VCaP (cell line): ENCODE data around the gene STARD3NL.

Source experiments
- H3K27ac ChIP-seq: fragments of 450-650 bp; 2 replicates; pipeline ENCODE4 v1.5.1; 2017
- TF ChIP-seq, protein P1 (sequence below): fragments of 450-650 bp; conservative IDR thresholded peaks from 2 replicates; pipeline ENCODE4 v1.5.1; 2017; ENCODE audit warnings: mild to moderate bottlenecking, moderate library complexity

The STARD3NL gene, protein sequence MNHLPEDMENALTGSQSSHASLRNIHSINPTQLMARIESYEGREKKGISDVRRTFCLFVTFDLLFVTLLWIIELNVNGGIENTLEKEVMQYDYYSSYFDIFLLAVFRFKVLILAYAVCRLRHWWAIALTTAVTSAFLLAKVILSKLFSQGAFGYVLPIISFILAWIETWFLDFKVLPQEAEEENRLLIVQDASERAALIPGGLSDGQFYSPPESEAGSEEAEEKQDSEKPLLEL

DNA sequence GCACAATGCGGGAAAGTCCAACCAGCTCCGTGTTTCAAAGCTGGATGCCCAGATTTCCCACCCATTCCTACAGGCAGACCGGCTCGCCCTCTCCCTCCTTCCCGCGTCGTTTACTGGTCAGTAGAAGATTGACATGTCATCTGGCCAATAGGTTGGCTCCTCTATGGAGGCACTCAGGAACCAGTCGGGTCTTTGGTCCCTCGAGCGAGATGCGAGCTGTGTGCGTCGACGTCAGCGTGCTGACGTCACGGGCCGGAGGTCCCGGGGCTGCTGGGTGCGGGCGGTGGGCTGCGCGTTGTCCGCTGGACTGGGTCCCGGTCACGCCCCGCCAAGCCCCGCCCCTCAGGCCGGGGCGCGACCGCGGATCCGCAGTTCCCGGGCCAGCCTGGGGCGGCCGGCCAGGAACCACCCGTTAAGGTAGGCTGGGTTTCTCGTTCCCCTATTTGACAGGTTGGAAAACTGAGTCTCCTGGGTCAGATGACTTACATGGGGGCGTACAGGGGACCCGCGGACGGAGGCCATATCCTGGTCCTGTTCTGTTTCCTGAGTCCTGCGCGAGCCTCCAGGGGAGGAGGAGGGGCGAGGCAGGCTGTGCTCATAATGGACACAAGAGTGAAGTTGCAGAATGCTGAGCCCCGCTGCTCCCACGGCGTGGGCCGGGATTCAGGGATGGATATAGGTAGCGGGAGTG is at the start of gene STARD3NL:
TSS of gene STARD3NL (plus strand) at position 242 of the 691 bp plus-strand sequence. CDS start 29,260 bp downstream, outside the sequence.
- TF ChIP-seq, protein P1, sequence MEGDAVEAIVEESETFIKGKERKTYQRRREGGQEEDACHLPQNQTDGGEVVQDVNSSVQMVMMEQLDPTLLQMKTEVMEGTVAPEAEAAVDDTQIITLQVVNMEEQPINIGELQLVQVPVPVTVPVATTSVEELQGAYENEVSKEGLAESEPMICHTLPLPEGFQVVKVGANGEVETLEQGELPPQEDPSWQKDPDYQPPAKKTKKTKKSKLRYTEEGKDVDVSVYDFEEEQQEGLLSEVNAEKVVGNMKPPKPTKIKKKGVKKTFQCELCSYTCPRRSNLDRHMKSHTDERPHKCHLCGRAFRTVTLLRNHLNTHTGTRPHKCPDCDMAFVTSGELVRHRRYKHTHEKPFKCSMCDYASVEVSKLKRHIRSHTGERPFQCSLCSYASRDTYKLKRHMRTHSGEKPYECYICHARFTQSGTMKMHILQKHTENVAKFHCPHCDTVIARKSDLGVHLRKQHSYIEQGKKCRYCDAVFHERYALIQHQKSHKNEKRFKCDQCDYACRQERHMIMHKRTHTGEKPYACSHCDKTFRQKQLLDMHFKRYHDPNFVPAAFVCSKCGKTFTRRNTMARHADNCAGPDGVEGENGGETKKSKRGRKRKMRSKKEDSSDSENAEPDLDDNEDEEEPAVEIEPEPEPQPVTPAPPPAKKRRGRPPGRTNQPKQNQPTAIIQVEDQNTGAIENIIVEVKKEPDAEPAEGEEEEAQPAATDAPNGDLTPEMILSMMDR = no peak
- peak within 1 kb of the TSS; percentile 88 for H3K27ac ChIP-seq

DNA sequence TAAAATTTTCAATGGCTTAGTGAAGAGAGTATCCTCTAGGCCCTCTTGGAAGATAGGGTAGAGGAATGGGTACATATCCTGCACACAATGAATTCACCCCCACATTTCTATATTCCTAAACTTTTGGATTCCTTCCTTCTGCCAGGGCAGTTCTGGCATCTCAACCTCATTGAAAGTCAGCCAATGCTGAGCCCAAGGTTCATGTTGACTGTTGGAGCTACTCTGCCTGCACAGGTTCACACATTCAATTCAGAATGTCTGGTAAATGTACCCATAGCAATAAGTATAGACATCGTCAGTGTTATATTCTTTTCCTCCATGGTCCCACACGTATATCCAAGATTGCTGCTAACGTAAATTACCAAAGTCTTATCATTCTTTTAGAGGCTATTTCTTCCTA is 48.9 kb upstream of the STARD3NL start:
- TF ChIP-seq, protein P1 = no peak

DNA sequence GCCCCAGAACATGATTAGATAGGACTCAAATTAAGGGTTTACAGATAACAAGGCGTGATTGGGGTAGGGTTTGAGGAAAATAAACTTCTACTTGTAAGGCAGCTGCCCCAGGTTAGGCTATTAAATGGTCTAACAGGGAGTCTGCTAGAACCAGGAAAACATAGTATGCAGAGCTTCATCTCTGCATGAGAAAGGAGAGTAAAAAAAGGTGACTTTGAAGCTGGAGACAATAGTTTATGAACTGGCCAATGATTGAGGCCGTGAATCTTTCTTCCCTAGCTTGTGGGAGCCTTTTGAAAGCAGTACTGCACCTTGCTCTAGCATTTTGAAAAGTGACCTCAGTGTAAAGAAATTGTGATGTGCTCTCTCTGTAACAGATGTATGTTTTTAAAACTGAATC is 48.5 kb upstream of the STARD3NL start:
- H3K27ac ChIP-seq = no peak overlapping the region
- TF ChIP-seq, protein P1 = no peak

More for the DNA sequence above, 48.9 kb upstream of the STARD3NL start:
- H3K27ac ChIP-seq = no peak overlapping the region

DNA sequence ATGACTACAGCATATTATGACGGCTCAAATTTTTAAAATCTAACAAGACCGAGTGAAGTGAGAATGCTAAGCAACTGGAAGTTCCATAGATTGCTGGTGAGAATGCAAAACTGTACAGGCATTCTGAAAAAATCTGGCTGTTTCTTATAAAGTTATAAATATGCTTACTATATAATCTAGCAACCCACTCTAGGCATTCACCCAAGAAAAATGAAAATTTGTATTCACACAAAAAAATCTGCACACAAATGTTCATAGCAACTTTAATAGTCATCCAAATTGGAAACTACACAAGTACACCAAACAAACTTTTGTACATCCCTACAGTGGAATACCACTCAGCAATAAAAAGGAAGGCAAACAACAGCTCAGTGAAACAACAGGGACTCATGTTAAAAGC is 39.9 kb upstream of the STARD3NL start:
- TF ChIP-seq, protein P1 = no peak
- no peak overlapping the region for H3K27ac ChIP-seq

DNA sequence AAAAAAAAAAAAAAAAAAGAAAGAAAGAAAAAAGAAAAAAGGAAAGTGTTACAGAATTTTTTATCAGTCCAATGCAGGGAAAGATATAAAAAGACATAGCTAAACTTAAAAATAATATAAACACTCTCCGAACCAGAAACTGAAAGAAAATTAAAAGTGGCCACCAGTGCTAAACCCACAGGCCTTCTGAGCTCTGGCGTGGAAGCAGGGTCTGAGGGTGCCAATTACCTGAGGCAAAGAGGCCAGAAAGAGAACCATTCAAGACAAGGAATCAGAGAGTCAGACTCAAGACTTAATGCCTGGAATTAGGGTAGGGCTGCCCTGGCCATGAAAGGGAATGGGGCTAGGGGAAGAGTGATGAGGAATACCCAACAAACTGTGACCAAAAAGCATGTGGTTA is 36.9 kb upstream of the STARD3NL start:
- no peak overlapping the region for H3K27ac ChIP-seq
- TF ChIP-seq, protein P1 = no peak

DNA sequence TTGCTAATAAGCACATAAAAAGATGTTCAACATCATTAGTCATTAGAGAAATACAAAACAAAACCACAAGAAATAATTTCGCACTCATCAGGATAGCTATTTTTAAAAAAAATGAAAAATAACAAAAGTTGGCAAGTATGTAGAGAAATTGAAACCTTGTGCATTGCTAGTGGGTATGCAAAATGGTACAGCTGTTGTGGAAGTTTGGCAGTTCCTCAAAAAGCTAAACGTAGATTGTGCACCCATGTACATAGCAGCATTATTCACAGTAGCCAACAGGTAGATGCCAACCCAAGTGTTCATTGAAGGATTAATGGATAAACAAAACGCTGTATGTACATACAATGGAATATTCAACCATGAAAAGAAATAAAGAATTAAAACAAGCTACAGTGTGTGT is 35.3 kb upstream of the STARD3NL start:
- TF ChIP-seq, protein P1 = no peak
- H3K27ac ChIP-seq = no peak overlapping the region

DNA sequence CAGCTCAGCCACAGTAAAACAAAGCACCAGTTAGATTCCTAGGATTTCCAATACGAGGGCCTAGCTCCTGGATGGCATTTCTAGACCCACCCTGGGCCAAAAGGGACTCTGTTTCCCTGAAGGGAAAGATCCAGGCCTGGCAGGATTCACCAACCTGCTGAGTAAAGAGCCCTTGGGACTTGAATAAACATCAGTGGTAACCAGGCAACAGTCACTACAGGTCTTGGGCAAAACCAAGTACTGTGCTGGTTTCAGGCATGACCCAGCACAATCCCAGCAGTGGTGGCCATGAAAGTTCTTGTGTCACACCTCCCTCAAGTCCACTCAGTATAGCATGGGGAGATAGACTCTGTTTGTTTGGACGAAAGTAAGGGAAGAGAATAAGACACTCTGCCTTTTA is 31.0 kb upstream of the STARD3NL start:
- H3K27ac ChIP-seq = no peak overlapping the region
- TF ChIP-seq, protein P1 = no peak
